Natural killer cell (primary cell): Measurements from ENCODE around the gene ZBTB40. TPM values are rescaled to one million over a fixed set of nuclear protein-coding genes. Genes with fewer than 3 reads are reported as not detected.

Source experiments
- ATAC-seq, 3 donors: fragments of 150-1000 bp in 2 of 3; fragments of 200-7000 bp in 1 of 3; cut with Tn5 transposase; 1 replicate in 1 of 3; 2 replicates in 2 of 3; pipeline ENCODE4 v1.10.0; 2021; ENCODE audit warnings: mild to moderate bottlenecking in 2 of 3, moderate library complexity in 2 of 3
- DNase-seq, 2 donors: peaks; one replicate each; pipeline versions ENCODE4 v3.0.0 to v3.0.0-alpha.2; 2013 to 2021; ENCODE audit warnings: mixed read lengths in 1 of 2
- H3K27ac ChIP-seq: one replicate; pipeline ENCODE4 v1.5.1; 2013; ENCODE audit warnings: mild to moderate bottlenecking, low read length
- H3K27me3 ChIP-seq: one replicate; pipeline ENCODE4 v1.6.1; 2013; ENCODE audit warnings: low read length; ENCODE audit not compliant: control insufficient read depth, insufficient read depth
- H3K36me3 ChIP-seq: one replicate; pipeline ENCODE4 v1.6.1; 2013; ENCODE audit warnings: low read length; ENCODE audit not compliant: control insufficient read depth, insufficient read depth
- H3K4me1 ChIP-seq: one replicate; pipeline ENCODE4 v1.6.1; 2013; ENCODE audit warnings: low read length; ENCODE audit not compliant: control insufficient read depth, insufficient read depth
- H3K4me3 ChIP-seq: one replicate; pipeline ENCODE4 v1.5.1; 2013; ENCODE audit warnings: low read length
- H3K9me3 ChIP-seq: one replicate; pipeline ENCODE4 v1.6.1; 2013; ENCODE audit warnings: low read length; ENCODE audit not compliant: control insufficient read depth, insufficient read depth
- H3K27ac Mint-ChIP-seq, 2 donors: one replicate each; pipeline ENCODE4 v1.8.0; 2022; ENCODE audit warnings: mild to moderate bottlenecking in 2 of 2, mixed read lengths in 2 of 2, moderate library complexity in 1 of 2
- H3K27me3 Mint-ChIP-seq, 2 donors: one replicate each; pipeline ENCODE4 v1.8.0; 2022; ENCODE audit warnings: low read depth in 2 of 2, mixed read lengths in 2 of 2
- H3K36me3 Mint-ChIP-seq: one replicate; pipeline ENCODE4 v1.8.0; 2022; ENCODE audit warnings: mixed read lengths
- H3K4me1 Mint-ChIP-seq, 2 donors: one replicate each; pipeline ENCODE4 v1.8.0; 2022; ENCODE audit warnings: mixed read lengths in 2 of 2
- H3K4me3 Mint-ChIP-seq: one replicate; pipeline ENCODE4 v1.8.0; 2022; ENCODE audit warnings: mild to moderate bottlenecking, moderate library complexity, mixed read lengths
- H3K9me3 Mint-ChIP-seq, 2 donors: one replicate each; pipeline ENCODE4 v1.8.0; 2022; ENCODE audit warnings: mixed read lengths in 2 of 2
- CTCF ChIP-seq: fragments of 200-600 bp; IDR thresholded peaks from one replicate; pipeline ENCODE4 v1.8.0; 2022; ENCODE audit warnings: antibody characterized with exemption
- WGBS: methylation state at CpG from one replicate; pipeline ENCODE4 v1.1.7; 2013; ENCODE audit warnings: missing lambda C conversion rate; ENCODE audit not compliant: insufficient coverage; 5-methylcytosine and 5-hydroxymethylcytosine counted together
- intact Hi-C: fragments of 100-400 bp; cut with micrococcal nuclease; formaldehyde crosslinking; loops from one replicate; pipeline ENCODE4 v1.14.2; 2022
- total RNA-seq, 4 donors: library from RNA; stranded (reverse); fragments of 120-200 nt in 1 of 4; gene quantifications; one replicate each; pipeline versions ENCODE4 v1.2.3 to v1.2.4, GENCODE V29; 2013 to 2022

The ZBTB40 gene
- total RNA-seq, 3 donors from 2014 or later (not counting 1 experiment from before 2014, with no cell fraction given): 32.9 to 37.6 (median 36.7) TPM

- no peak for DNase-seq
- Mint-ChIP-seq H3K27me3 (peaks cover 9 to 18% of the 10 kb centered on the region in 2 donors), H3K27ac (no peak overlapping the region), H3K36me3 (no peaks in the 10 kb centered on the region), H3K9me3 (no peaks in the 10 kb centered on the region), H3K4me1 (no peaks in the 10 kb centered on the region), H3K4me3 (no peak overlapping the region)
- Histone ChIP-seq H3K4me1 (no peaks in the 10 kb centered on the region), H3K36me3 (no peaks in the 10 kb centered on the region), H3K4me3 (no peak overlapping the region), H3K27me3 (no peaks in the 10 kb centered on the region), H3K9me3 (no peaks in the 10 kb centered on the region), H3K27ac (no peak overlapping the region)
- ATAC-seq: no peak
- intact Hi-C loops: loop anchor here (10.0 kb wide), 1 partner anchor 309 kb away; no protein-coding TSS in a partner anchor
- 54% methylated on average over 1 of the region's 1 CpG for WGBS
- no peak for TF ChIP-seq CTCF
These were observed 37.9 kb upstream of the ZBTB40 start for GRCh38 chr1:22413799-22414198.

DNA sequence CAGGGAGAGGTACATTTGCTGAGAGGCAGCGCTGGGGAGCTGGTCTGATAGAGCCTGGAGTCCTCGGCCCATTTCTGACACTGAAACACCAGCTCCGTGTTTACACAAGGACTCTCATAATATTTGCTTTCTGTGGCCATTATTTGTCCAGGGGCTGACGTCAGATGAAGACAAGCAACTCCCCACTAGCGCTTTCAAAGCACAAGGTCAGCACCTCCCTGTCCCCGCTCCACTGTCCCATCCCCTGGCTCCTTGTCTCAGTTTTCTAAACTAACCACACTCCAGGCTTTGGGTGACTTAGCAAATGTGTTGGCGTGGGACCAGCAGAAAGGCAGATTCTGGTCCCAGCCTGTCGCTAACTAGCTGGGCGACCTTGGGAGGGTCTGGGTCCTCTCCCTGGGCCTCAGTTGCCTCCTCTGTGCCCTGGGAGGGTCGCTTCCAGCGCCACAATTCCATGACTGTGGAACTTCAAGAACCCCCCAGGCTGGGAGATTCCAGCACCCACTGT is 37.4 kb upstream of the ZBTB40 start:
- intact Hi-C loops: loop anchor here (10.0 kb wide), 1 partner anchor 309 kb away; no protein-coding TSS in a partner anchor
- H3K27ac Mint-ChIP-seq: no peak overlapping the region
- H3K4me3 ChIP-seq: no peak overlapping the region

DNA sequence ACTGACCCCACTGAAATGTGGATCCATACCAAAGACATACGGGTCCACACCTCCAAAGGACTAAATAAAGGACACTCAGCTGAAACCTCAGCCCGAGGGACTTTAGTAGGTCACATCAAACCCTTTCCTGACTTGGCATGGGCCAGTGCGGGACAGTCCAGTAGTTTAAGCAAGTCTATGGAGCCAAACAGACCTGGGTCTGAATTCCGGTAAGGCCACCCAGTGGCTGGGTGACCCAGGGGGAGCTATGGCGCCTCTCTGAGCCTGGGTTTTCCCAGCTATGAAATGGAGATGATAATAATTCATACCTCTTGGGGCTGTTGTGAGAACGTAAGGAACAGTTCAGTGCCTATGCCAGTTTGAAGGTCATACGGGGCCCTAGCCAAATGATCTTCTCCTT is 36.2 kb upstream of the ZBTB40 start:
- intact Hi-C loops: loop anchor here (10.0 kb wide), 1 partner anchor 311 kb away; no protein-coding TSS in a partner anchor
- H3K27me3 ChIP-seq: peaks cover 2% of the 10 kb centered on the region
- no peaks in the 10 kb centered on the region for H3K4me1 ChIP-seq
- Mint-ChIP-seq H3K9me3 (no peaks in the 10 kb centered on the region), H3K4me1 (no peaks in the 10 kb centered on the region), H3K27ac (no peak overlapping the region), H3K36me3 (no peaks in the 10 kb centered on the region), H3K4me3 (no peak overlapping the region), H3K27me3 (peaks cover 25 to 31% of the 10 kb centered on the region in 2 donors)
- H3K9me3 ChIP-seq: no peaks in the 10 kb centered on the region
- no peak overlapping the region for H3K4me3 ChIP-seq
- ATAC-seq (no peak), DNase-seq (no peak)
- no peak overlapping the region for H3K27ac ChIP-seq
- 82% methylated on average over 7 of the region's 7 CpGs for WGBS
- TF ChIP-seq CTCF: no peak
- H3K36me3 ChIP-seq: no peaks in the 10 kb centered on the region

More for the DNA sequence above, 37.4 kb upstream of the ZBTB40 start:
- H3K9me3 Mint-ChIP-seq: no peaks in the 10 kb centered on the region
- H3K36me3 Mint-ChIP-seq: no peaks in the 10 kb centered on the region
- DNase-seq (no peak), ATAC-seq (no peak)
- H3K4me3 Mint-ChIP-seq: no peak overlapping the region
- no peak overlapping the region for H3K27ac ChIP-seq
- no peak for TF ChIP-seq CTCF
- WGBS: 82% methylated on average over 11 of the region's 11 CpGs
- no peaks in the 10 kb centered on the region for H3K4me1 ChIP-seq
- no peaks in the 10 kb centered on the region for H3K4me1 Mint-ChIP-seq
- H3K27me3 Mint-ChIP-seq: peaks cover 14 to 22% of the 10 kb centered on the region in 2 donors
- no peaks in the 10 kb centered on the region for H3K9me3 ChIP-seq
- H3K36me3 ChIP-seq: no peaks in the 10 kb centered on the region
- H3K27me3 ChIP-seq: no peaks in the 10 kb centered on the region
